GM19467 (cell line): ENCODE data around the gene GSTA2.
"Not testable (repeated sequence)": the region's sequence is repeated elsewhere in the genome, so short reads cannot be mapped to it uniquely, and the experiment has no call there.

Experiments used
- ATAC-seq: cut with Tn5 transposase; IDR thresholded peaks from one replicate; pipeline ENCODE4 v1.9.1; 2021; ENCODE audit warnings: mild to moderate bottlenecking, moderate library complexity; ENCODE audit not compliant: unreplicated experiment

The GSTA2 gene

GRCh38 chr6:52763322-52763916 lies at the start of gene GSTA2:
Gene GSTA2, minus strand, starts transcription at chr6:52763475. Its CDS starts 5,528 bp downstream, at chr6:52757947.
- ATAC-seq: not testable (repeated sequence)

GRCh38 chr6:52809777-52810176 lies 46.5 kb upstream of the GSTA2 start:
- not testable (repeated sequence) for ATAC-seq

GRCh38 chr6:52808660-52809059 lies 45.4 kb upstream of the GSTA2 start:
- ATAC-seq: no peak

- not testable (repeated sequence) for ATAC-seq
Measured at GRCh38 chr6:52803668-52804255, 40.5 kb upstream of the GSTA2 start, which contains the start of gene GSTA1. Gene GSTA1, minus strand, starts transcription at chr6:52803816. Its CDS starts 4,549 bp downstream, at chr6:52799267.

GRCh38 chr6:52802806-52803205 lies 39.5 kb upstream of the GSTA2 start:
- ATAC-seq: no peak

GRCh38 chr6:52801188-52801841 lies 38.0 kb upstream of the GSTA2 start:
- ATAC-seq: no peak

- not testable (repeated sequence) for ATAC-seq
Measured at GRCh38 chr6:52799272-52799671, 36.0 kb upstream of the GSTA2 start.

GRCh38 chr6:52794366-52794765 lies 31.1 kb upstream of the GSTA2 start:
- ATAC-seq: not testable (repeated sequence)

- no peak for ATAC-seq
Measured at GRCh38 chr6:52790861-52791260, 27.6 kb upstream of the GSTA2 start.

- ATAC-seq: not testable (repeated sequence)
Measured at GRCh38 chr6:52789658-52790057, 26.4 kb upstream of the GSTA2 start.

GRCh38 chr6:52788478-52788877 lies 25.2 kb upstream of the GSTA2 start:
- no peak for ATAC-seq

GRCh38 chr6:52787917-52788316 lies 24.6 kb upstream of the GSTA2 start:
- no peak for ATAC-seq

- no peak for ATAC-seq
Measured at GRCh38 chr6:52786249-52786956, 23.1 kb upstream of the GSTA2 start.

GRCh38 chr6:52782696-52783274 lies 19.5 kb upstream of the GSTA2 start:
- not testable (repeated sequence) for ATAC-seq

- ATAC-seq: not testable (repeated sequence)
Measured at GRCh38 chr6:52782209-52782608, 18.9 kb upstream of the GSTA2 start.

- no peak for ATAC-seq
Measured at GRCh38 chr6:52779237-52779636, 16.0 kb upstream of the GSTA2 start.

- ATAC-seq: not testable (repeated sequence)
Measured at GRCh38 chr6:52776711-52777351, 13.6 kb upstream of the GSTA2 start.

GRCh38 chr6:52769399-52769798 lies 6.1 kb upstream of the GSTA2 start:
- ATAC-seq: not testable (repeated sequence)

GRCh38 chr6:52767658-52768057 lies 4.4 kb upstream of the GSTA2 start:
- ATAC-seq: not testable (repeated sequence)

- not testable (repeated sequence) for ATAC-seq
Measured at GRCh38 chr6:52761673-52762491, 1.4 kb downstream of the GSTA2 start.
